Smooth muscle cell (in vitro differentiated cells): ENCODE data around the gene DCUN1D2. TPM values are rescaled to one million over a fixed set of nuclear protein-coding genes. Genes with fewer than 3 reads are reported as not detected.

Experiments used
- DNase-seq: peaks from one replicate; lab custom pipeline; 2025; ENCODE audit not compliant: unreplicated experiment; lab: John Stamatoyannopoulos, UW
- H2AFZ ChIP-seq: fragments of 200-600 bp; sonication (generic); 2 replicates; pipeline ENCODE4 v1.6.0; 2016; ENCODE audit warnings: antibody characterized with exemption, low read depth, mild to moderate bottlenecking
- H3F3A ChIP-seq: fragments of 200-600 bp; sonication (generic); 2 replicates; pipeline ENCODE4 v1.6.0; 2017; ENCODE audit warnings: antibody characterized with exemption, low read depth
- H3K27ac ChIP-seq: fragments of 200-600 bp; sonication (generic); 2 replicates; pipeline ENCODE4 v1.5.1; 2016; ENCODE audit warnings: low read depth, mild to moderate bottlenecking
- H3K27me3 ChIP-seq: fragments of 200-600 bp; sonication (generic); 2 replicates; pipeline ENCODE4 v1.6.1; 2016; ENCODE audit warnings: low read depth, mild to moderate bottlenecking
- H3K36me3 ChIP-seq: fragments of 200-600 bp; sonication (generic); 2 replicates; pipeline ENCODE4 v1.5.1; 2016; ENCODE audit warnings: low read depth
- H3K4me1 ChIP-seq: fragments of 200-600 bp; sonication (generic); 2 replicates; pipeline ENCODE4 v1.5.1; 2016; ENCODE audit warnings: low read depth
- H3K4me2 ChIP-seq: fragments of 200-600 bp; sonication (generic); 2 replicates; pipeline ENCODE4 v1.6.0; 2016; ENCODE audit warnings: mild to moderate bottlenecking
- H3K4me3 ChIP-seq: fragments of 200-600 bp; sonication (generic); 2 replicates; pipeline ENCODE4 v1.5.1; 2016; ENCODE audit warnings: mild to moderate bottlenecking
- H3K79me2 ChIP-seq: fragments of 200-600 bp; sonication (generic); 2 replicates; pipeline ENCODE4 v1.6.0; 2016; ENCODE audit warnings: low read depth, mild to moderate bottlenecking
- H3K9ac ChIP-seq: fragments of 200-600 bp; sonication (generic); 2 replicates; pipeline ENCODE4 v1.6.0; 2016; ENCODE audit warnings: low read depth
- H3K9me3 ChIP-seq: fragments of 200-600 bp; sonication (generic); replicated peaks from 2 replicates; pipeline ENCODE4 v1.5.1; 2016; ENCODE audit warnings: low read depth
- H4K20me1 ChIP-seq: fragments of 200-600 bp; sonication (generic); 2 replicates; pipeline ENCODE4 v1.6.0; 2016; ENCODE audit warnings: low read depth
- CTCF ChIP-seq: fragments of 200-600 bp; sonication (generic); IDR thresholded peaks from 2 replicates; pipeline ENCODE4 v1.5.1; 2017; ENCODE audit warnings: borderline replicate concordance, mild to moderate bottlenecking, antibody characterized with exemption; ENCODE audit not compliant: insufficient read depth, poor library complexity, severe bottlenecking
- WGBS: methylation state at CpG from one replicate; pipeline ENCODE4 v1.1.7; 2016; ENCODE audit warnings: low lambda C conversion rate; 5-methylcytosine and 5-hydroxymethylcytosine counted together
- polyA plus RNA-seq: library from polyadenylated mRNA; unstranded; fragments of >200 nt; fragmentation: Nextera tagmentation; extraction: Ambion mirVana; gene quantifications from 2 replicates; pipeline ENCODE4 v1.2.1, GENCODE V29; 2016
- total RNA-seq: library from RNA; depleted of rRNA; stranded (reverse); fragments of >200 nt; gene quantifications from 2 replicates; pipeline ENCODE4 v1.2.3, GENCODE V29; 2014

The DCUN1D2 gene
- total RNA-seq (6.3 and 10.6 TPM in 2 replicates), polyA plus RNA-seq (9.4 and 10.8 TPM in 2 replicates)

- peak within 1 kb of the TSS; percentile 96 for H3K4me2 ChIP-seq
- H3K4me1 ChIP-seq = peaks cover 41% of the 10 kb centered on the region
- H2AFZ ChIP-seq = peak within 1 kb of the TSS; percentile 77
- H3K79me2 ChIP-seq = peaks cover 77% of the 10 kb centered on the region
- no peaks in the 10 kb centered on the region for H3K36me3 ChIP-seq
- peak within 1 kb of the TSS; percentile 87 for H3K4me3 ChIP-seq
- H3K9ac ChIP-seq = peak within 1 kb of the TSS; percentile 82
- peak within 1 kb of the TSS; percentile 87 for H3K27ac ChIP-seq
- no peak for TF ChIP-seq CTCF
- H3K27me3 ChIP-seq = no peaks in the 10 kb centered on the region
- peaks cover 6% of the 10 kb centered on the region for H3F3A ChIP-seq
- H3K9me3 ChIP-seq = no peaks in the 10 kb centered on the region
- H4K20me1 ChIP-seq = peaks cover 72% of the 10 kb centered on the region
- under 1% methylated on average over 77 of the region's 115 CpGs for WGBS
- DNase-seq = peak; percentile 88
Measured at GRCh38 chr13:113490496-113491417, at the start of gene DCUN1D2. Gene DCUN1D2 (minus strand): TSS chr13:113490711. CDS start chr13:113490669, 42 bp downstream.

- Histone ChIP-seq H3K79me2 (peaks cover 12% of the 10 kb centered on the region), H3F3A (no peaks in the 10 kb centered on the region), H3K4me2 (no peak overlapping the region), H3K4me3 (no peak overlapping the region), H3K4me1 (no peaks in the 10 kb centered on the region), H4K20me1 (peaks cover 40% of the 10 kb centered on the region), H3K9me3 (no peaks in the 10 kb centered on the region), H2AFZ (no peak overlapping the region), H3K27me3 (no peaks in the 10 kb centered on the region), H3K27ac (no peak overlapping the region), H3K9ac (no peak overlapping the region), H3K36me3 (peaks cover 8% of the 10 kb centered on the region)
- WGBS = 93% methylated on average over 15 of the region's 15 CpGs
- no peak for TF ChIP-seq CTCF
- DNase-seq = no peak
Measured at GRCh38 chr13:113539822-113540221, 49.3 kb upstream of the DCUN1D2 start.

GRCh38 chr13:113539176-113539575, 48.7 kb upstream of the DCUN1D2 start:
- Histone ChIP-seq H3K36me3 (peaks cover 8% of the 10 kb centered on the region), H3K27me3 (no peaks in the 10 kb centered on the region), H3K4me3 (no peak overlapping the region), H3K4me2 (no peak overlapping the region), H3K9me3 (no peaks in the 10 kb centered on the region), H3K4me1 (no peaks in the 10 kb centered on the region), H4K20me1 (peaks cover 34% of the 10 kb centered on the region), H3K27ac (no peak overlapping the region), H3F3A (no peaks in the 10 kb centered on the region), H3K9ac (no peak overlapping the region), H3K79me2 (peaks cover 5% of the 10 kb centered on the region), H2AFZ (no peak overlapping the region)
- WGBS = 98% methylated on average over 18 of the region's 18 CpGs
- no peak for DNase-seq
- no peak for TF ChIP-seq CTCF

GRCh38 chr13:113538689-113539058, 48.2 kb upstream of the DCUN1D2 start:
- H3K4me3 ChIP-seq = no peak overlapping the region
- no peak for TF ChIP-seq CTCF
- H3K9ac ChIP-seq = no peak overlapping the region
- no peak overlapping the region for H2AFZ ChIP-seq
- no peak overlapping the region for H3K27ac ChIP-seq
- no peaks in the 10 kb centered on the region for H3F3A ChIP-seq
- no peak overlapping the region for H3K4me2 ChIP-seq
- H3K27me3 ChIP-seq = no peaks in the 10 kb centered on the region
- no peaks in the 10 kb centered on the region for H3K9me3 ChIP-seq
- DNase-seq = no peak
- peaks cover 5% of the 10 kb centered on the region for H3K79me2 ChIP-seq
- no peaks in the 10 kb centered on the region for H3K4me1 ChIP-seq
- 94% methylated on average over 28 of the region's 28 CpGs for WGBS
- H3K36me3 ChIP-seq = peaks cover 8% of the 10 kb centered on the region
- peaks cover 29% of the 10 kb centered on the region for H4K20me1 ChIP-seq
